SK-N-SH treated with all-trans-retinoic acid at 6 μM for 48 hours (cell line): ENCODE measurements around the gene JOSD2.

ENCODE experiments used
- ATAC-seq: fragments of 200-7000 bp; cut with Tn5 transposase; 3 replicates; pipeline ENCODE4 v1.9.1; 2020; ENCODE audit warnings: mild to moderate bottlenecking, moderate library complexity
- ARNTL ChIP-seq: fragments of 450-650 bp; formaldehyde crosslinking; IDR thresholded peaks from 2 replicates; pipeline ENCODE4 v1.5.0; 2020; ENCODE audit warnings: low read depth, mild to moderate bottlenecking, moderate library complexity, borderline replicate concordance
- CSDC2 ChIP-seq: fragments of 250-450 bp; sonication (Bioruptor Pico); IDR thresholded peaks from 2 replicates; pipeline ENCODE4 v1.5.0; 2020; ENCODE audit warnings: mild to moderate bottlenecking, moderate library complexity
- ISL1 ChIP-seq: fragments of 250-450 bp; sonication (Bioruptor Pico); IDR thresholded peaks from 2 replicates; pipeline ENCODE4 v2.1.2; 2022; ENCODE audit warnings: mild to moderate bottlenecking, moderate library complexity
- OSR1 ChIP-seq: fragments of 250-450 bp; sonication (Bioruptor Pico); IDR thresholded peaks from 2 replicates; pipeline ENCODE4 v1.8.0; 2022; ENCODE audit warnings: moderate library complexity, mild to moderate bottlenecking, inconsistent platforms
- PPARA ChIP-seq: fragments of 250-450 bp; sonication (Bioruptor Pico); IDR thresholded peaks from 2 replicates; pipeline ENCODE4 v1.5.0; 2020; ENCODE audit warnings: mild to moderate bottlenecking, borderline replicate concordance
- RARB ChIP-seq: fragments of 250-450 bp; sonication (Bioruptor Pico); IDR thresholded peaks from 2 replicates; pipeline ENCODE4 v1.8.0; 2021; ENCODE audit warnings: mild to moderate bottlenecking, moderate library complexity
- SNAI2 ChIP-seq: fragments of 250-450 bp; sonication (Bioruptor Pico); IDR thresholded peaks from 2 replicates; pipeline ENCODE4 v1.5.0; 2020; ENCODE audit warnings: mild to moderate bottlenecking, moderate library complexity
- TCF4 ChIP-seq: fragments of 250-450 bp; sonication (Bioruptor Pico); IDR thresholded peaks from 2 replicates; pipeline ENCODE4 v1.8.0; 2021; ENCODE audit warnings: mild to moderate bottlenecking, moderate library complexity, borderline replicate concordance
- ZC3H10 ChIP-seq: fragments of 250-450 bp; sonication (Bioruptor Pico); IDR thresholded peaks from 2 replicates; pipeline ENCODE4 v1.5.1; 2021; ENCODE audit warnings: mild to moderate bottlenecking, moderate library complexity
- ZFP3 ChIP-seq: fragments of 250-450 bp; sonication (Bioruptor Pico); IDR thresholded peaks from 2 replicates; pipeline ENCODE4 v1.5.0; 2020; ENCODE audit warnings: mild to moderate bottlenecking, moderate library complexity
- ZFP30 ChIP-seq: fragments of 450-650 bp; formaldehyde crosslinking; IDR thresholded peaks from 2 replicates; pipeline ENCODE4 v1.5.0; 2022; ENCODE audit warnings: mild to moderate bottlenecking, moderate library complexity
- ZNF565 ChIP-seq: fragments of 450-650 bp; formaldehyde crosslinking; conservative IDR thresholded peaks from 2 replicates; pipeline ENCODE4 v1.5.0; 2020; ENCODE audit warnings: low read depth, mild to moderate bottlenecking, moderate library complexity
- ZNF70 ChIP-seq: fragments of 450-650 bp; formaldehyde crosslinking; IDR thresholded peaks from 2 replicates; pipeline ENCODE4 v1.5.0; 2020; ENCODE audit warnings: mild to moderate bottlenecking, moderate library complexity
- ZNF8 ChIP-seq: fragments of 450-650 bp; formaldehyde crosslinking; IDR thresholded peaks from 2 replicates; pipeline ENCODE4 v1.5.0; 2020; ENCODE audit warnings: mild to moderate bottlenecking, moderate library complexity
- TF ChIP-seq, protein P1 (sequence below): fragments of 250-450 bp; sonication (Bioruptor Pico); IDR thresholded peaks from 2 replicates; pipeline ENCODE4 v1.5.0; 2020; ENCODE audit warnings: mild to moderate bottlenecking, moderate library complexity
- TF ChIP-seq, protein P2 (sequence below): fragments of 250-450 bp; sonication (Bioruptor Pico); IDR thresholded peaks from 2 replicates; pipeline ENCODE4 v1.5.1; 2020; ENCODE audit warnings: low read depth, mild to moderate bottlenecking, moderate library complexity
- TF ChIP-seq, protein P3 (sequence below): fragments of 250-450 bp; sonication (Bioruptor Pico); IDR thresholded peaks from 2 replicates; pipeline ENCODE4 v1.5.1; 2021; ENCODE audit warnings: mild to moderate bottlenecking, moderate library complexity
- TF ChIP-seq, protein P4 (sequence below): fragments of 250-450 bp; sonication (Bioruptor Pico); IDR thresholded peaks from 2 replicates; pipeline ENCODE4 v1.8.0; 2020; ENCODE audit warnings: mild to moderate bottlenecking, moderate library complexity, borderline replicate concordance
- TF ChIP-seq, protein P5 (sequence below): fragments of 250-450 bp; sonication (Bioruptor Pico); IDR thresholded peaks from 2 replicates; pipeline ENCODE4 v1.8.0; 2021; ENCODE audit warnings: low read depth, mild to moderate bottlenecking, moderate library complexity, borderline replicate concordance

JOSD2 gene

DNA sequence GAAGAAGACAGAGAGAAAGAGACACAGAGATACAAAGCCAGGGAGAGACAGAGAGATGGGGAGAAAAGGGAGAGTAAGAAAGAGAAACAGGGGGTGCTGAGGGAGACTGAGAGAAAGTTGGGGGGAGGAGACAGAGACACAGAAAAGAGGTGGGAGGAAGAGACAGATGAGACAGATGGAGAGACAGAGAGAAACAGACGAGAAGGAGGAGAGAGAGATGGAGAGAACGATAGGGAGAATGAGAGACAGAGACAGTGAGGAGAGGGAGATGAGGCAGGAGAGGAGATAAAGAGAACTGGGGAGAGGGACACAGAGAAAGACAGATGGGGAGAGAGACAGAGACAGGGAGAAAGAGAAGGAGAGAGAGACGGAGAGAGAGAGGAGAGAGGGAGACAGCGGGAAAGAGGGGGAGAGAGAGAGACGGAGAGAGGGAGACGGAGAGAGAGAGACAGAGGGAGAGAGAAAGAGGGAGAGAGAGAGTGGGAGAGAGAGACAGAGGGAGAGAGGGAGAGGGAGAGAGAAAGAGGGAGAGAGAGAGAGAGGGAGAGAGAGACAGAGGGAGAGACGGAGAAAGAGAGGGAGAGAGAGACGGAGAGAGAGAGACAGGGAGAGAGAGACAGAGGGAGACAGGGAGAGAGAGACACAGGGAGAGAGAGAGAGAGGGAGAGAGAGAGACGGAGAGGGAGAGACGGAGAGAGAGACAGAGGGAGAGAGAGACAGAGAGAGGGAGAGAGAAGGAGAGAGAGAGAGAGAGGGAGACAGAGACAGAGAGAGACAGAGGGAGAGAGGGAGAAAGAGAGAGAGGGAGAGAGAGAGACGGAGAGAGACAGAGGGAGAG lies 12.6 kb downstream of the JOSD2 start (continued):
- TF ChIP-seq PPARA (CRISPR knock-in tag) (no peak), OSR1 (CRISPR knock-in tag) (no peak)
- TF ChIP-seq, protein P1, sequence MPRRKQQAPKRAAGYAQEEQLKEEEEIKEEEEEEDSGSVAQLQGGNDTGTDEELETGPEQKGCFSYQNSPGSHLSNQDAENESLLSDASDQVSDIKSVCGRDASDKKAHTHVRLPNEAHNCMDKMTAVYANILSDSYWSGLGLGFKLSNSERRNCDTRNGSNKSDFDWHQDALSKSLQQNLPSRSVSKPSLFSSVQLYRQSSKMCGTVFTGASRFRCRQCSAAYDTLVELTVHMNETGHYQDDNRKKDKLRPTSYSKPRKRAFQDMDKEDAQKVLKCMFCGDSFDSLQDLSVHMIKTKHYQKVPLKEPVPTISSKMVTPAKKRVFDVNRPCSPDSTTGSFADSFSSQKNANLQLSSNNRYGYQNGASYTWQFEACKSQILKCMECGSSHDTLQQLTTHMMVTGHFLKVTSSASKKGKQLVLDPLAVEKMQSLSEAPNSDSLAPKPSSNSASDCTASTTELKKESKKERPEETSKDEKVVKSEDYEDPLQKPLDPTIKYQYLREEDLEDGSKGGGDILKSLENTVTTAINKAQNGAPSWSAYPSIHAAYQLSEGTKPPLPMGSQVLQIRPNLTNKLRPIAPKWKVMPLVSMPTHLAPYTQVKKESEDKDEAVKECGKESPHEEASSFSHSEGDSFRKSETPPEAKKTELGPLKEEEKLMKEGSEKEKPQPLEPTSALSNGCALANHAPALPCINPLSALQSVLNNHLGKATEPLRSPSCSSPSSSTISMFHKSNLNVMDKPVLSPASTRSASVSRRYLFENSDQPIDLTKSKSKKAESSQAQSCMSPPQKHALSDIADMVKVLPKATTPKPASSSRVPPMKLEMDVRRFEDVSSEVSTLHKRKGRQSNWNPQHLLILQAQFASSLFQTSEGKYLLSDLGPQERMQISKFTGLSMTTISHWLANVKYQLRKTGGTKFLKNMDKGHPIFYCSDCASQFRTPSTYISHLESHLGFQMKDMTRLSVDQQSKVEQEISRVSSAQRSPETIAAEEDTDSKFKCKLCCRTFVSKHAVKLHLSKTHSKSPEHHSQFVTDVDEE: no peak

DNA sequence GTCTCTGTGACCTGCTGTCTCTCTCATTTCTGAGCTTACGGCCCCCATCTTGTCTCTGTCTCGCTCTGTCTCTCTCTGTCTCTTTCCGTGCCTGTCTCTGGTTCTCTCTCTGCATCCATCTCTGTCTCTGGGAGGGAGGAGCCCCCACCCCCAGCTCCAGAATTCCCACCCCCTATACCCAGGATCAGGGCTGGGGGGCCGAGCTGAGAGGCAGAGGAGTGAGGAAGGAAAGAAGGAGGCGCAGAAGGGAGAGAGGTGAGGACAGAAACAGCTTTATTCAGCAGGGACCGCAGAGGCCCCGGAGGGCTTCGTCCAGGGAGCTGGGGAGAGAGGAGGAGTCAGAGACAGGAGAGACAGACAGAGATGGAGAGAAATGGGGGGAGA lies 14.0 kb downstream of the JOSD2 start:
- TF ChIP-seq ZFP30 (CRISPR knock-in tag): no peak
- TF ChIP-seq RARB (CRISPR knock-in tag): no peak
- TF ChIP-seq TCF4: no peak
- TF ChIP-seq, protein P2, sequence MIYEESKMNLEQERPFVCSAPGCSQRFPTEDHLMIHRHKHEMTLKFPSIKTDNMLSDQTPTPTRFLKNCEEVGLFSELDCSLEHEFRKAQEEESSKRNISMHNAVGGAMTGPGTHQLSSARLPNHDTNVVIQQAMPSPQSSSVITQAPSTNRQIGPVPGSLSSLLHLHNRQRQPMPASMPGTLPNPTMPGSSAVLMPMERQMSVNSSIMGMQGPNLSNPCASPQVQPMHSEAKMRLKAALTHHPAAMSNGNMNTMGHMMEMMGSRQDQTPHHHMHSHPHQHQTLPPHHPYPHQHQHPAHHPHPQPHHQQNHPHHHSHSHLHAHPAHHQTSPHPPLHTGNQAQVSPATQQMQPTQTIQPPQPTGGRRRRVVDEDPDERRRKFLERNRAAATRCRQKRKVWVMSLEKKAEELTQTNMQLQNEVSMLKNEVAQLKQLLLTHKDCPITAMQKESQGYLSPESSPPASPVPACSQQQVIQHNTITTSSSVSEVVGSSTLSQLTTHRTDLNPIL: no peak
- no peak for TF ChIP-seq ZNF70 (CRISPR knock-in tag)
- no peak for TF ChIP-seq PPARA (CRISPR knock-in tag)
- TF ChIP-seq, protein P3, sequence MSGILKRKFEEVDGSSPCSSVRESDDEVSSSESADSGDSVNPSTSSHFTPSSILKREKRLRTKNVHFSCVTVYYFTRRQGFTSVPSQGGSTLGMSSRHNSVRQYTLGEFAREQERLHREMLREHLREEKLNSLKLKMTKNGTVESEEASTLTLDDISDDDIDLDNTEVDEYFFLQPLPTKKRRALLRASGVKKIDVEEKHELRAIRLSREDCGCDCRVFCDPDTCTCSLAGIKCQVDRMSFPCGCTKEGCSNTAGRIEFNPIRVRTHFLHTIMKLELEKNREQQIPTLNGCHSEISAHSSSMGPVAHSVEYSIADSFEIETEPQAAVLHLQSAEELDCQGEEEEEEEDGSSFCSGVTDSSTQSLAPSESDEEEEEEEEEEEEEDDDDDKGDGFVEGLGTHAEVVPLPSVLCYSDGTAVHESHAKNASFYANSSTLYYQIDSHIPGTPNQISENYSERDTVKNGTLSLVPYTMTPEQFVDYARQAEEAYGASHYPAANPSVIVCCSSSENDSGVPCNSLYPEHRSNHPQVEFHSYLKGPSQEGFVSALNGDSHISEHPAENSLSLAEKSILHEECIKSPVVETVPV (CRISPR knock-in tag): no peak
- TF ChIP-seq, protein P1: no peak
- TF ChIP-seq, protein P4, sequence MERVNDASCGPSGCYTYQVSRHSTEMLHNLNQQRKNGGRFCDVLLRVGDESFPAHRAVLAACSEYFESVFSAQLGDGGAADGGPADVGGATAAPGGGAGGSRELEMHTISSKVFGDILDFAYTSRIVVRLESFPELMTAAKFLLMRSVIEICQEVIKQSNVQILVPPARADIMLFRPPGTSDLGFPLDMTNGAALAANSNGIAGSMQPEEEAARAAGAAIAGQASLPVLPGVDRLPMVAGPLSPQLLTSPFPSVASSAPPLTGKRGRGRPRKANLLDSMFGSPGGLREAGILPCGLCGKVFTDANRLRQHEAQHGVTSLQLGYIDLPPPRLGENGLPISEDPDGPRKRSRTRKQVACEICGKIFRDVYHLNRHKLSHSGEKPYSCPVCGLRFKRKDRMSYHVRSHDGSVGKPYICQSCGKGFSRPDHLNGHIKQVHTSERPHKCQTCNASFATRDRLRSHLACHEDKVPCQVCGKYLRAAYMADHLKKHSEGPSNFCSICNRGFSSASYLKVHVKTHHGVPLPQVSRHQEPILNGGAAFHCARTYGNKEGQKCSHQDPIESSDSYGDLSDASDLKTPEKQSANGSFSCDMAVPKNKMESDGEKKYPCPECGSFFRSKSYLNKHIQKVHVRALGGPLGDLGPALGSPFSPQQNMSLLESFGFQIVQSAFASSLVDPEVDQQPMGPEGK (CRISPR knock-in tag): no peak
- no peak for TF ChIP-seq ISL1
- TF ChIP-seq ZFP3: no peak
- TF ChIP-seq ARNTL (CRISPR knock-in tag): no peak
- TF ChIP-seq SNAI2 (CRISPR knock-in tag): no peak
- no peak for TF ChIP-seq CSDC2
- no peak for ATAC-seq

DNA sequence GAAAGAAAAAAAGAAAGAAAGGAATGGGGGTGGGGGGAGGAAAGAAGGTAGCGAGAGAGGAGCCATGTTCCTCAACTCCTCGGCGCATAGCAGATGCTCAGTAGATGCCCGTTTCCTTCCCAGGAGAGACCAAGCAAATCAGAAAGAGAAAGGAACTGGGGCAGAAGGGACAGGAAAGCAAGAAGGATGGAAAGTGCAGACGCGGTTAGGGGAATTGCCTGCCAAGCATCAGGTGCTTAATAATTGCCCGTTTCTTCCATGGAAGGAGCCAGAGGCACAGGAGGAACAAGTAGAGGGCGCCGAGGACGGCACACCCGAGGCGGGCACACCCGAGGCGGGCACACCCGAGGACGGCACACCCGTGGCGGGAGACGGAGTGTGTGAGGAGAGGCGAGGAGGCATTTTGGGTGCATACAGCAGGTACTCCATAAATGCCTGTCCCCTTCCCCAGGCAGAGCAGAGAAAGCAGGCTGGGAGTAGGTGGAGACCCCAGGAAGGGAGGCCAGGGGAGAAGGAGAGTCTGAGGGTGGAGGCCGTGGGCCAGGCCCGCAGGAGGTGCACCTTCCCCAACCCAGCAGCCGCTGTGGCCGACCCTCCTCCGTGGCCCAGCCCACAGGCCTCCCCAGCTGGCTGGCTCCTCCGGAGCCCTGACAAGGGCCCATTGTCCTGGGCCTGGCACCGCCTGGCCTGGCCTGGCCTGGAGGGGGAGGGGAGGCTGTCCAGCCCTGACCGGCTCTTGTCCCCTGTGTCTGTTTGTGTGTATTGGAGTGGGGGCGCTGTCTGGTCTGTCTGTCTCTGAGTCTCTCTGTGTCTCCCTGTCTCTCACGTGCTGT lies 14.6 kb downstream of the JOSD2 start:
- peak; percentile 48 for ATAC-seq
- no peak for TF ChIP-seq ZNF8 (CRISPR knock-in tag)
- TF ChIP-seq, protein P5, sequence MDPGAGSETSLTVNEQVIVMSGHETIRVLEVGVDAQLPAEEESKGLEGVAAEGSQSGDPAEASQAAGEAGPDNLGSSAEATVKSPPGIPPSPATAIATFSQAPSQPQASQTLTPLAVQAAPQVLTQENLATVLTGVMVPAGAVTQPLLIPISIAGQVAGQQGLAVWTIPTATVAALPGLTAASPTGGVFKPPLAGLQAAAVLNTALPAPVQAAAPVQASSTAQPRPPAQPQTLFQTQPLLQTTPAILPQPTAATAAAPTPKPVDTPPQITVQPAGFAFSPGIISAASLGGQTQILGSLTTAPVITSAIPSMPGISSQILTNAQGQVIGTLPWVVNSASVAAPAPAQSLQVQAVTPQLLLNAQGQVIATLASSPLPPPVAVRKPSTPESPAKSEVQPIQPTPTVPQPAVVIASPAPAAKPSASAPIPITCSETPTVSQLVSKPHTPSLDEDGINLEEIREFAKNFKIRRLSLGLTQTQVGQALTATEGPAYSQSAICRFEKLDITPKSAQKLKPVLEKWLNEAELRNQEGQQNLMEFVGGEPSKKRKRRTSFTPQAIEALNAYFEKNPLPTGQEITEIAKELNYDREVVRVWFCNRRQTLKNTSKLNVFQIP: no peak
- TF ChIP-seq RARB (CRISPR knock-in tag): no peak
- TF ChIP-seq ZC3H10 (CRISPR knock-in tag): no peak
- no peak for TF ChIP-seq TCF4
- no peak for TF ChIP-seq ZNF70 (CRISPR knock-in tag)
- TF ChIP-seq, protein P1: no peak
- no peak for TF ChIP-seq OSR1 (CRISPR knock-in tag)
- TF ChIP-seq CSDC2: no peak
- TF ChIP-seq ZNF565 (CRISPR knock-in tag): no peak
